SK-N-SH (cell line): Measurements from ENCODE around the gene MAMDC4. TPM values are rescaled to one million over a fixed set of nuclear protein-coding genes. Genes with fewer than 3 reads are reported as not detected.

Experiments used
- CTCF ChIA-PET: fragments of 300-600, 350-600 bp; formaldehyde crosslinking; extraction: SDS; loops from one replicate; lab custom pipeline; 2021; lab: Yijun Ruan, JAX
- POLR2A ChIA-PET: fragments of 350-600 bp; sonication (Branson Sonifier 250); formaldehyde crosslinking; extraction: SDS; loops from one replicate; lab custom pipeline; 2020; ENCODE audit warnings: antibody characterized with exemption, inconsistent platforms; lab: Yijun Ruan, JAX
- DNase-seq: peaks from one replicate; pipeline ENCODE4 v3.0.0; 2012
- H2AFZ ChIP-seq: fragments of 200-600 bp; sonication (generic); 2 replicates; pipeline ENCODE4 v1.8.1; 2016; ENCODE audit warnings: antibody characterized with exemption, mild to moderate bottlenecking, low read depth
- H3F3A ChIP-seq: fragments of 200-600 bp; sonication (generic); replicated peaks from 2 replicates; pipeline ENCODE3; 2016; ENCODE audit warnings: antibody characterized with exemption, mild to moderate bottlenecking; ENCODE audit not compliant: insufficient read depth
- H3K27ac ChIP-seq, 2 experiments: fragments of 200-500 bp in 1 of 2; fragments of 200-600 bp in 1 of 2; sonication (Bioruptor generic) in 1 of 2; sonication (generic), shearing (Covaris generic) in 1 of 2; 2 replicates each; pipeline versions ENCODE4 v1.5.1 to v1.6.1; 2014 to 2016; ENCODE audit warnings: low read depth in 2 of 2, inconsistent platforms in 1 of 2, low read length in 1 of 2, mild to moderate bottlenecking in 1 of 2, mixed read lengths in 1 of 2
- H3K27me3 ChIP-seq: fragments of 200-600 bp; sonication (generic), shearing (Covaris generic); 2 replicates; pipeline ENCODE4 v1.6.1; 2016; ENCODE audit warnings: mixed run types; ENCODE audit not compliant: insufficient read depth
- H3K36me3 ChIP-seq, 2 experiments: fragments of 200-500 bp in 1 of 2; fragments of 200-600 bp in 1 of 2; sonication (Bioruptor generic) in 1 of 2; sonication (generic) in 1 of 2; replicated peaks in 1 of 2; 2 replicates each; pipeline versions ENCODE3 to v1.5.1; 2014 to 2016; ENCODE audit warnings: low read length in 1 of 2, mild to moderate bottlenecking in 1 of 2; ENCODE audit not compliant: insufficient read depth in 2 of 2, control insufficient read depth in 1 of 2
- H3K4me1 ChIP-seq, 2 experiments: fragments of 200-500 bp in 1 of 2; fragments of 200-600 bp in 1 of 2; sonication (Bioruptor generic) in 1 of 2; sonication (generic), shearing (Covaris generic) in 1 of 2; 2 replicates each; pipeline versions ENCODE4 v1.5.1 to v1.6.1; 2014 to 2016; ENCODE audit warnings: low read depth in 1 of 2, low read length in 1 of 2, mixed run types in 1 of 2; ENCODE audit not compliant: insufficient read depth in 2 of 2, control insufficient read depth in 1 of 2
- H3K4me2 ChIP-seq: fragments of 200-600 bp; sonication (generic), shearing (Covaris generic); 2 replicates; pipeline ENCODE4 v1.6.1; 2017; ENCODE audit warnings: mixed run types
- H3K4me3 ChIP-seq, 2 experiments: fragments of 200-500 bp in 1 of 2; fragments of 200-600 bp in 1 of 2; sonication (Bioruptor generic) in 1 of 2; sonication (generic), shearing (Covaris generic) in 1 of 2; 2 replicates each; pipeline versions ENCODE4 v1.5.1 to v1.8.1; 2014 to 2016; ENCODE audit warnings: low read depth in 2 of 2, inconsistent platforms in 1 of 2, low read length in 1 of 2, mild to moderate bottlenecking in 1 of 2, mixed read lengths in 1 of 2, moderate library complexity in 1 of 2
- H3K79me2 ChIP-seq: fragments of 200-600 bp; sonication (generic); 2 replicates; pipeline ENCODE4 v1.8.1; 2017; ENCODE audit warnings: mild to moderate bottlenecking; ENCODE audit not compliant: insufficient read depth
- H3K9ac ChIP-seq: fragments of 200-600 bp; sonication (generic); 2 replicates; pipeline ENCODE4 v1.6.1; 2017; ENCODE audit warnings: mixed run types
- H3K9me2 ChIP-seq: fragments of 200-600 bp; sonication (generic); 2 replicates; pipeline ENCODE4 v1.6.1; 2017; ENCODE audit warnings: mixed run types
- H3K9me3 ChIP-seq: fragments of 200-600 bp; sonication (generic); 2 replicates; pipeline ENCODE4 v1.6.1; 2017; ENCODE audit warnings: mixed run types, mild to moderate bottlenecking, moderate library complexity
- H4K20me1 ChIP-seq: fragments of 200-600 bp; sonication (generic); 2 replicates; pipeline ENCODE4 v1.6.1; 2017; ENCODE audit warnings: mild to moderate bottlenecking, mixed run types; ENCODE audit not compliant: insufficient read depth
- CTCF ChIP-seq: fragments of 200-600 bp; sonication (generic); IDR thresholded peaks from 2 replicates; pipeline ENCODE4 v1.6.1; 2017; ENCODE audit warnings: antibody characterized with exemption, mild to moderate bottlenecking, moderate library complexity
- EP300 ChIP-seq, 2 experiments: IDR thresholded peaks; 2 replicates each; pipeline versions ENCODE4 v1.4.0 to v1.6.1; 2012; ENCODE audit warnings: borderline replicate concordance in 1 of 2, low read depth in 1 of 2, low read length in 1 of 2
- EZH2phosphoT487 ChIP-seq: fragments of 200-600 bp; sonication (generic); IDR thresholded peaks from 2 replicates; pipeline ENCODE4 v1.6.1; 2017; ENCODE audit warnings: low read depth, mixed run types, mild to moderate bottlenecking, antibody characterized with exemption, moderate library complexity, borderline replicate concordance
- FOXM1 ChIP-seq: IDR thresholded peaks from 2 replicates; pipeline ENCODE4 v1.4.0; 2012; ENCODE audit warnings: low read depth, mild to moderate bottlenecking
- JUND ChIP-seq: IDR thresholded peaks from 2 replicates; pipeline ENCODE4 v1.4.0; 2012
- MAX ChIP-seq: IDR thresholded peaks from 2 replicates; pipeline ENCODE4 v1.4.0; 2012; ENCODE audit warnings: low read depth
- NFIC ChIP-seq: IDR thresholded peaks from 2 replicates; pipeline ENCODE4 v1.4.0; 2012; ENCODE audit warnings: borderline replicate concordance
- RCOR1 ChIP-seq: fragments of 150-350 bp; IDR thresholded peaks from 2 replicates; pipeline ENCODE4 v1.6.1; 2017; ENCODE audit warnings: antibody characterized with exemption, low read length
- RFX5 ChIP-seq: IDR thresholded peaks from 2 replicates; pipeline ENCODE4 v1.6.1; 2012; ENCODE audit warnings: mild to moderate bottlenecking, improper control_type of control experiment, low read length
- SIN3A ChIP-seq: IDR thresholded peaks from 2 replicates; pipeline ENCODE4 v1.6.1; 2012; ENCODE audit warnings: low read depth, mild to moderate bottlenecking, low read length, moderate library complexity, borderline replicate concordance
- TAF1 ChIP-seq: IDR thresholded peaks from 2 replicates; pipeline ENCODE4 v1.6.1; 2012; ENCODE audit warnings: low read depth, mild to moderate bottlenecking, low read length, moderate library complexity, borderline replicate concordance
- TCF12 ChIP-seq: IDR thresholded peaks from 2 replicates; pipeline ENCODE4 v1.4.0; 2012
- WGBS: methylation state at CpG from one replicate; pipeline ENCODE4 v1.1.6; 2017; ENCODE audit warnings: low lambda C conversion rate; 5-methylcytosine and 5-hydroxymethylcytosine counted together
- polyA plus RNA-seq, 3 experiments: library from polyadenylated mRNA; depleted of rRNA; stranded (reverse); fragments of >200 nt; gene quantifications; 2 replicates each; pipeline ENCODE4 v1.2.3, GENCODE V29; 2012

The MAMDC4 gene
- polyA plus RNA-seq, 1 of the 3 experiments (the other 2 are of a cell fraction): 4.2 TPM

GRCh38 chr9:136825295-136826187 lies 26.6 kb upstream of the MAMDC4 start:
- POLR2A ChIA-PET: no interaction called here
- H4K20me1 ChIP-seq: peaks cover 12% of the 10 kb centered on the region; the same call in 1 of the 2 replicates

GRCh38 chr9:136826188-136826541 lies 26.0 kb upstream of the MAMDC4 start:
- Histone ChIP-seq H3K36me3 (peaks cover 7 to 70% of the 10 kb centered on the region in 2 experiments), H3K9ac (no peak overlapping the region), H3K79me2 (peaks cover under 1% of the 10 kb centered on the region; the same call in 1 of the 2 replicates), H4K20me1 (peaks cover 9% of the 10 kb centered on the region; the same call in 1 of the 2 replicates), H2AFZ (no peak overlapping the region), H3K27me3 (no peaks in the 10 kb centered on the region), H3K9me2 (no peaks in the 10 kb centered on the region), H3K4me2 (no peak overlapping the region), H3F3A (no peaks in the 10 kb centered on the region), H3K4me3 (no peak overlapping the region), H3K27ac (no peak overlapping the region), H3K9me3 (no peaks in the 10 kb centered on the region), H3K4me1 (no peaks in the 10 kb centered on the region)
- ChIA-PET CTCF (interaction anchor here (1.0 to 3.2 kb wide), 3 partner anchors 16 to 38 kb away, joined by 3 to 17 read pairs (median 4); partner anchors contain the start of gene AJM1), POLR2A (no interaction called here)
- TF ChIP-seq EZH2phosphoT487 (no peak), FOXM1 (no peak), NFIC (no peak), RCOR1 (no peak), MAX (no peak), CTCF (no peak), JUND (no peak), EP300 (IDR thresholded peaks at IDR 0.05; ENCODE audit: borderline replicate concordance in 1 of 2, low read depth in 1 of 2, low read length in 1 of 2) (no peak), TCF12 (no peak)
- DNase-seq: no peak
- WGBS: 86% methylated on average over 5 of the region's 17 CpGs

More at GRCh38 chr9:136825295-136826187, 26.6 kb upstream of the MAMDC4 start:
- TF ChIP-seq SIN3A: no peak
- TF ChIP-seq TAF1: no peak
- TF ChIP-seq RFX5: no peak
- TF ChIP-seq EP300 (IDR thresholded peaks at IDR 0.05; ENCODE audit: borderline replicate concordance in 1 of 2, low read depth in 1 of 2, low read length in 1 of 2): no peak
- no peaks in the 10 kb centered on the region for H3K27me3 ChIP-seq
- WGBS: 94% methylated on average over 39 of the region's 44 CpGs
- H3K36me3 ChIP-seq: peaks cover 7 to 63% of the 10 kb centered on the region in 2 experiments
- no peaks in the 10 kb centered on the region for H3F3A ChIP-seq
- CTCF ChIA-PET: interaction anchor here (0.9 to 3.2 kb wide), 4 partner anchors 10 to 163 kb away, joined by 3 to 17 read pairs (median 4); partner anchors contain the start of gene AJM1
- no peak overlapping the region for H3K4me3 ChIP-seq
- H2AFZ ChIP-seq: no peak overlapping the region
- no peaks in the 10 kb centered on the region for H3K9me3 ChIP-seq
- no peak overlapping the region for H3K9ac ChIP-seq
- no peaks in the 10 kb centered on the region for H3K4me1 ChIP-seq
- H3K9me2 ChIP-seq: no peaks in the 10 kb centered on the region
- H3K27ac ChIP-seq: no peak overlapping the region
- no peak for DNase-seq
- peaks cover 7% of the 10 kb centered on the region; the same call in 1 of the 2 replicates for H3K79me2 ChIP-seq
- no peak overlapping the region for H3K4me2 ChIP-seq
